ENCODE results near the gene KLF18. TPM values are rescaled to one million over a fixed set of nuclear protein-coding genes. Genes with fewer than 3 reads are reported as not detected.

The KLF18 gene
- total RNA-seq, 1 donor from 2014 or later, result not detected

Other genes with a start within 250 kb of the KLF18 start
- 0.32 and 0.85 TPM in 2 replicates for gene ARTN, start 207.8 kb downstream of the KLF18 start, total RNA-seq
- gene IPO13, start 194.7 kb downstream of the KLF18 start, total RNA-seq, result 31.4 and 32.2 TPM in 2 replicates
- gene DPH2, start 171.6 kb downstream of the KLF18 start, total RNA-seq, result 40.4 and 41.2 TPM in 2 replicates
- 160 and 163 TPM in 2 replicates for gene ATP6V0B, start 166.7 kb downstream of the KLF18 start, total RNA-seq
- 14.9 and 16.1 TPM in 2 replicates for gene B4GALT2, start 162.4 kb downstream of the KLF18 start, total RNA-seq
- 1.8 and 1.9 TPM in 2 replicates for gene CCDC24, start 150.0 kb downstream of the KLF18 start, total RNA-seq
- 4.0 and 4.9 TPM in 2 replicates for gene SLC6A9, start 110.2 kb downstream of the KLF18 start, total RNA-seq
- gene KLF17, start 22.8 kb downstream of the KLF18 start, total RNA-seq, result not detected in 2 replicates
- gene DMAP1, start 71.8 kb upstream of the KLF18 start, total RNA-seq, result 52.4 and 53.6 TPM in 2 replicates
- 30.9 and 32.9 TPM in 2 replicates for gene ERI3, start 213.6 kb upstream of the KLF18 start, total RNA-seq

All from T-helper 1 cell treated with Interleukin-12 subunit alpha and Interleukin-12 subunit beta and Interleukin-4 antibody, amounts not matched to agents 30 ng/mL and 1 ng/mL, for 36 hours (primary cell).